Colonic mucosa (tissue), 4 donors: ENCODE measurements around the gene B3GNT9. TPM values are rescaled to one million over a fixed set of nuclear protein-coding genes. Genes with fewer than 3 reads are reported as not detected.

Experiments used
- DNase-seq: peaks from one replicate; pipeline ENCODE4 v3.0.0-alpha.2; 2020
- H3K27ac ChIP-seq: fragments of 200-600 bp; one replicate; pipeline ENCODE4 v1.8.0; 2021
- H3K27me3 ChIP-seq: fragments of 200-600 bp; one replicate; pipeline ENCODE4 v1.8.0; 2021
- H3K36me3 ChIP-seq: fragments of 200-600 bp; one replicate; pipeline ENCODE4 v1.8.0; 2021
- H3K4me1 ChIP-seq: fragments of 200-600 bp; one replicate; pipeline ENCODE4 v1.8.0; 2021; ENCODE audit warnings: mild to moderate bottlenecking
- H3K4me3 ChIP-seq: fragments of 200-600 bp; one replicate; pipeline ENCODE4 v1.8.0; 2021
- H3K9ac ChIP-seq, 2 donors: one replicate each; pipeline ENCODE4 v1.7.0; 2013; ENCODE audit warnings: control low read depth in 2 of 2, low read depth in 2 of 2, low read length in 2 of 2
- H3K9me3 ChIP-seq: fragments of 200-600 bp; one replicate; pipeline ENCODE4 v1.8.0; 2021
- CTCF ChIP-seq: fragments of 200-600 bp; IDR thresholded peaks from one replicate; pipeline ENCODE4 v1.8.0; 2022; ENCODE audit warnings: antibody characterized with exemption, mild to moderate bottlenecking
- intact Hi-C: fragments of 100-400 bp; cut with DNase I; formaldehyde crosslinking; loops from one replicate; pipeline ENCODE4 v1.14.1; 2022
- total RNA-seq, 2 donors: library from RNA; stranded (reverse); fragmentation: NEBNext Ultra II Directional in 1 of 2; extraction: Animal tissue kit (Norgen Biotek cat#: 25700) in 1 of 2; gene quantifications; one replicate each; pipeline ENCODE4 v1.2.1, GENCODE V29; 2021
- donor health status: healthy.
- donor health status: DM: no; HTN: no; CAD: no.
- donor health status: DM: no; HTN: no; CAD: no.

Gene B3GNT9
- total RNA-seq, 2 donors from 2014 or later, result 4.4 to 4.9 TPM

DNA sequence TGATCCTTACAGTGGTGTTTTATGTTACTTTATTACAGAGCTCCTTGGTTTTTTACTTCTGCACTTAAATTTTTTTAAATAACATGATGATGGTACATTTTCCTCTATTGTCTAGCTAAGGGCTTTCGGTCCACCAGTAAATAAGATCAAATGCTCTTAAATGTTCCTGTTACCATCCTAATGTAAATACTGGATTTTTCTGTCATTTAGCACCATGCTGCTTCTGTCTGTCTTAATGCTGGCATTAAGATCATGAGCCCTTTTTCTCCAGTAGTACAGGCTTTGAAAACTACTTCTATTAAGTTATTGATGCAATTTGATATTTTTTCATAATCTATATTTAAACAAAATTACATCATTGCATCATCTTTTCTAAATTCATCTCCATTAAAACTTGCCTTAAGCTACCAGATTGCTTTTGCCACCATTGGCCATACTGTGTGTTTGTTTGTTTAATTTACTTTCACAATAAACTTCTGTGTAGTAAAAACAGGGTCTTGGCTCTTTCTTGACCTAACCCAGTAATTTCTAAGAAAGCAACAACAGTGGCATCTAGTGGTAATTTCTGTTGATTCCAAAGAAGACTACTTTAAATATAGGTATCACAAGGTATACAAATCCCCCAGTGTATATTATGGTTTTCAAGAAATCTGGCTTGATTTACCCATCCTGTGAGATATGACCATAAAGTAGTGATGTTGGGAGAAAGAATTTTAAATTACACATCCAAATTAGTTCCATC is 50.1 kb downstream of the B3GNT9 start:
- no peak for TF ChIP-seq CTCF
- no peaks in the 10 kb centered on the region for H3K4me1 ChIP-seq
- intact Hi-C loops, result no loop called here
- no peak overlapping the region for H3K27ac ChIP-seq
- no peak for DNase-seq
- H3K36me3 ChIP-seq, result no peaks in the 10 kb centered on the region
- H3K9me3 ChIP-seq, result no peaks in the 10 kb centered on the region
- no peak overlapping the region for H3K4me3 ChIP-seq
- H3K27me3 ChIP-seq, result no peaks in the 10 kb centered on the region
- H3K9ac ChIP-seq, result no peak overlapping the region

DNA sequence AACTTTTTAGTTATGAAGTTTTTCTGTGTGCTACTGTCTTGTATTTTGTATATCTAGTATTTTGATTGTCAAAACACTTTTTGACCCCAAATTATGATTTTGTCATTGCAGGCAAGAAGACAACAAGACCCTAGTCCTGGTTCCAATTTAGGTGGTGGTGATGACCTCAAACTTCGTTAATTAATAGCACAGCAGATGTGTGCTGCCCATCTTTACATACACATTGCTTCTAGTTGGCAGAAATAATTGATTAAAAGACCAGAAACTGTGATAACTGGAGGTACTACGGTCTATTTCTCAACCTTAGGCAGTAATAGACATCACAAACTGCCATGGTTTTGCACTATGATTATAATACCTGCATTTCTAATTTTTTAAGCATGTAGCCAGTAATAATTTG is 52.2 kb downstream of the B3GNT9 start:
- Histone ChIP-seq H3K9me3 (no peaks in the 10 kb centered on the region), H3K27me3 (no peaks in the 10 kb centered on the region), H3K27ac (no peak overlapping the region), H3K36me3 (no peaks in the 10 kb centered on the region), H3K4me3 (no peak overlapping the region), H3K9ac (no peak overlapping the region), H3K4me1 (no peaks in the 10 kb centered on the region)
- no peak for DNase-seq
- no peak for TF ChIP-seq CTCF
- intact Hi-C loops, result no loop called here

Other genes starting within 250 kb of the B3GNT9 start
- 1 to 10 TPM in 1 of 2 donors, under 1 TPM in 1; 0.72 to 1.8 TPM for gene CDH16, start 232.1 kb downstream of the B3GNT9 start, total RNA-seq
- gene RRAD, start 225.5 kb downstream of the B3GNT9 start, total RNA-seq, result 1 to 10 TPM; 1.4 to 4.0 TPM
- gene CIAO2B, start 216.6 kb downstream of the B3GNT9 start, total RNA-seq, result 100 to 1,000 TPM; 105 to 146 TPM
- 100 to 1,000 TPM; 407 to 525 TPM for gene CES2, start 215.5 kb downstream of the B3GNT9 start, total RNA-seq
- gene CES3, start 189.7 kb downstream of the B3GNT9 start, total RNA-seq, result 100 to 1,000 TPM; 136 to 169 TPM
- gene CES4A, start 162.4 kb downstream of the B3GNT9 start, total RNA-seq, result 1 to 10 TPM; 5.9 to 7.8 TPM
- 10 to 100 TPM; 41.5 TPM for gene CBFB, start 121.8 kb downstream of the B3GNT9 start, total RNA-seq
- gene PHAF1, start 41.1 kb downstream of the B3GNT9 start, total RNA-seq, result 10 to 100 TPM in 1 of 2 donors, 1 to 10 TPM in 1; 10.0 to 14.0 TPM
- gene TRADD, start 8.9 kb upstream of the B3GNT9 start, total RNA-seq, result 10 to 100 TPM; 27.5 to 37.1 TPM
- 10 to 100 TPM; 12.0 to 27.1 TPM for gene FBXL8, start 9.0 kb upstream of the B3GNT9 start, total RNA-seq
- 10 to 100 TPM; 23.6 TPM for gene HSF4, start 13.7 kb upstream of the B3GNT9 start, total RNA-seq
- gene NOL3, start 19.5 kb upstream of the B3GNT9 start, total RNA-seq, result 10 to 100 TPM; 26.2 to 31.0 TPM
- gene MATCAP1, start 33.0 kb upstream of the B3GNT9 start, total RNA-seq, result 10 to 100 TPM; 24.0 to 43.0 TPM
- 1 to 10 TPM; 2.3 to 4.6 TPM for gene EXOC3L1, start 39.1 kb upstream of the B3GNT9 start, total RNA-seq
- gene E2F4, start 41.2 kb upstream of the B3GNT9 start, total RNA-seq, result 10 to 100 TPM; 53.3 to 89.0 TPM
- gene ELMO3, start 48.1 kb upstream of the B3GNT9 start, total RNA-seq, result 10 to 100 TPM; 60.7 to 75.6 TPM
- 10 to 100 TPM; 42.8 to 69.0 TPM for gene TMEM208, start 76.1 kb upstream of the B3GNT9 start, total RNA-seq
- 10 to 100 TPM; 21.6 to 47.2 TPM for gene FHOD1, start 96.5 kb upstream of the B3GNT9 start, total RNA-seq
- 1 to 10 TPM in 1 of 2 donors, under 1 TPM in 1; 0.48 to 2.1 TPM for gene SLC9A5, start 98.0 kb upstream of the B3GNT9 start, total RNA-seq
- gene PLEKHG4, start 128.5 kb upstream of the B3GNT9 start, total RNA-seq, result 10 to 100 TPM; 13.1 to 14.7 TPM
- gene KCTD19, start 175.7 kb upstream of the B3GNT9 start, total RNA-seq, result under 1 TPM in 1 of 2 donors, not detected in 1; 0.24 TPM
- 1 to 10 TPM in 1 of 2 donors, not detected in 1; 1.1 TPM for gene LRRC36, start 175.8 kb upstream of the B3GNT9 start, total RNA-seq
- 10 to 100 TPM in 1 of 2 donors, 1 to 10 TPM in 1; 3.7 to 12.3 TPM for gene TPPP3, start 242.5 kb upstream of the B3GNT9 start, total RNA-seq